NCI-H1105 (cell line): Measurements from ENCODE around the gene BRINP3.
A peak's percentile ranks its signal among the peaks of the same experiment; 100 is the strongest.
"Not testable (repeated sequence)": the region's sequence is repeated elsewhere in the genome, so short reads cannot be mapped to it uniquely, and the experiment has no call there.

Source experiments
- DNase-seq: peaks from one replicate; lab custom pipeline; 2025; lab: John Stamatoyannopoulos, UW

The BRINP3 gene

DNA sequence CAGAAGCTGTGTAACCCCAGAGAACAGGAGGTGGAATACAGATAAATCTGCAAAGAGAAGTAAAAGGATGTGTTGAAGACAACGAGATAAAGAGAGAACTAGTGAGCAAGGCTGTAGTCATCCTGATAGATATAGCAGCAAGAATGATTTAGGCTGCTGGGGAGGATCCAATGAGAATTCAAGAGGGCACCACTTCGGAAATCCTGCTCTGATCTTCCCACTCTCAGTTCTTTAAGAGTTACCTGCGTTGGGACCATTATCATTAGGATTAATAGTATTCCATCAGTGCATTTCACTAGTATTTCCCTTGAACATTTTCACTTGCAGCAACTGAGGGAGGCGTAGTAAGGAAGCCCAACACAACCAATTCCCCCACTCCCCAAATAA, at the start of gene BRINP3:
TSS of gene BRINP3 (minus strand) at position 103 of the 387 bp plus-strand sequence.
- no peak for DNase-seq

DNA sequence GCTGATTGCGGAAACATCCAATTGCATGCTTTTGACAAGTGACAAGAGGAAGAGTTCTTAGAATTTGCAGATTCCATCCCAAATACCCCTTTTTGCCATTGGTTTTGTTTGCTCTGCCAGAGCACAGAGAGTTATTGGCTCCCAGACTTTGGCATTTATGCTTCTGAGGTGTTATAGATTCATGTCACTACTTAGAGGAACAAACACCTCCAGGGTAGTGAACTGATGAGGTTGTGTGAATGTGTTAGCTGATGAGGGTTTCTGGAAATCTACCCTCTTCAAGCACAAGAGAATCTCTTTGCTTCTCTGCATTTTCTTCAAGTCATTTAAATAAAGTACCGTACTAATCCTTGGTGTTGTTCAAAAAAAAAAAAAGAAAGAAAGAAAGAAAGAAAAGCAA, 33.9 kb upstream of the BRINP3 start:
- no peak for DNase-seq

GRCh38 chr1:190507357-190507756, 29.7 kb upstream of the BRINP3 start:
- DNase-seq: no peak

DNA sequence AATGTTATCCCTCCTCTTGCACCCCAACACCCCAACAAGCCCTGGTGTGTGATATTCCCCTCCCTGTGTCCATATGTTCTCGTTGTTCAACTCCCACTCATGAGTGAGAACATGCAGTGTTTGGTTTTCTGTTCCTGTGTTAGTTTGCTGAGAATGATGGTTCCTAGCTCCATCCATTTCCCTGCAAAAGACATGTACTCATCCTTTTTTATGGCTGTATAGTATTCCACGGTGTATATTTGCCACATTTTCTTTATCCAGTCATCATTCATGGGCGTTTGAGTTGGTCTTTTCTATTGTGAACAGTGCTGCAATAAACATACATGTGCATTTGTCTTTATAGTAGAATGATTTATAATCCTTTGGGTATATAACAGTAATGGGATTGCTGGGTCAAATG, 26.9 kb upstream of the BRINP3 start:
- not testable (repeated sequence) for DNase-seq

DNA sequence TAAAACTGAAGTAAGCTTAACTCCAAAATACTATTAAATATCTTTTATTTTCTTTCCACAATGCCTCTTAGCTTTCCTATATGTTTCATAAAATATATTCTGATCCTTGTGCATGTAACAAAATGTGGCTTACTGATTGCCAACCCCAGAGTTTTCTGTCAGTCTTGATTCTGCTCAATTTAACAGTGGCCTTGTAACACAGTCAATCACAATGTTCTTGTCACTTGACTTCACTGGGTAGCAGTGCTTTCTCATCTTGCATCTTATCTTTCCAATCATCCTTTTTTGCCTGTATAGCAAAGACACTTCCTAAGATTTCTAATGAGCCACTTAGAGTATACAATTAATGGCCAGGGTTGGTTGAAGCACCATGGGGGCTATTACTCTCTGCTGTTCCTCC, 19.9 kb upstream of the BRINP3 start:
- DNase-seq: no peak

- no peak for DNase-seq
Observed at GRCh38 chr1:190494451-190494850, 16.8 kb upstream of the BRINP3 start.

GRCh38 chr1:190491404-190491803, 13.7 kb upstream of the BRINP3 start:
- no peak for DNase-seq

GRCh38 chr1:190484045-190484444, 6.4 kb upstream of the BRINP3 start:
- DNase-seq: no peak

GRCh38 chr1:190480231-190480630, 2.6 kb upstream of the BRINP3 start:
- DNase-seq: no peak

DNA sequence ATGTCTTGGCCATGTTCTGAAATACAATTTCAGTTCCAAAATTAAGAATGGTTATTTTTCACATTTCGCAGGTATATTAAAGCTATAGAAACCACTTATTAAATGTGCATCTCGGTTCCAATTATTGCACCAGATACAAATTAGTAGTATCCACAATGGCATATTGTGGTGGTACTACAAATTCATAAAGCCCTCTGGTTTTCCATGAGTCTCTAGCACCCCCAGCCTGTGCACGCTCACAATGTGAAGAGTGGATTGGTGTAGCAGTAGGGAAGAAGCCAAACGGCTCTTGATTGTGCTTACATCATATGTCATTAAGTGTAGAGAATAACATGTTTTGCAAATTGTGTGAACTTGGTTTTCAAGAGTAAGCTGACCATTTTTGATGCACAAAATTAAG, 1.9 kb upstream of the BRINP3 start:
- DNase-seq: peak; percentile 6

DNA sequence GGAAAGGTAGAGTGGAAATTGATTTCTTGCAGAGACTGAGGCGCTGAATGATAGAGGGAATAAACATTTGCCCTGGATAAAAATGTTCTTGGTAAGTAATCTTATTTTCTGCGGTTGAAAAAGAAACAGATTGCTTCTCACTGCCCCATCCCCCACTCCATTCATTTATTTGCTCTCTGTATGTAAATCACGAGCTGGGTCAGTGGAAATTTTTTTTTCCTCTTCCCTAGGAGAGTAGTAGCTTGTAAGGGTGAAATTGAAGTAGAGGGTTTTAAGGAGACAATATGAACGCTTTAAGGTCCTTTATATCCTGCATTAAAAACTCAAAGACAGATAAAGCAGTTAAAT, 1.4 kb upstream of the BRINP3 start:
- DNase-seq: peak; percentile 12

DNA sequence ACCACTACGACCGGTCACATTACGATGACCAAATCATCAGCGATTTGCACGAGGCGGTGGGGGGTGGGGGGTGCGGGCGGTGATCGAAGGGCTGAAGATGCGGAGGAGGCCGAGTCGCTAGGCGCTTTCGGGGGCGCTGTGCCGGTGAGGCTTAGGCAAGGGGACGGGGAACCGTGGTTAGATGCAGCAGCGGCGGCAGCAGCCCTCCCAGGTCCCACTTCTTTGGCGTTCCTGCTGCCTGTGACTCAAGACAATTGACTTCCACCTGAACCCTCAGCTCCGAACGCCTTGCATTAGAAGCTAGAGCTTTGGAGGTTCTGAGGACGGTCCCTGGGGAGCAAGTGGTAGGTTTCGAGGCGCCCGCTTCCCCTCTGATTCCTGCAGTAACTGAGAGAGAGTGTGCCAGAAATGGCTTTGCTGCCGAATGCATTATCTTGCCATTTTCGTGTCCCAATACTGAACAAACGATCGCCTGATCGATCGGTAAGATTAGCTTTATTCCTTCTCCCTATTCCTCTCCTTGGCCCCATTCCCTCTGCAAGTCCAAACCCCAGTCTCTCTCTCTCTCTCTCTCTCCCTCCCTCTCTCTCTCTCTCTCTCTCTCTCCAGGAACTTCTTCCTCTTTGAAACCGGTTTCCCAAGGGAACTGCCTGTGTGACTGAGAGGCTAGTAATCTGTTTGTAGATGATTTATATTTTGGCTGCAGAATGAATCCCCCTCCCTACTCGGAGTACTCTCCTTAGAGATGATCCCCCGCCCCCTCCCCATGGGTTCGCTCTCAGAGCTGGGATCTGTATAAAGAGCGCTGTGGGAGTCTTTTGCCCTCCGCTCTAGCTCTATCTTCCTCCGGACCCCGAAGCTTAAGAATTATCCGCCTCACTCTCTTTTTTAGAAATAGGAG, 735 bp upstream of the BRINP3 start:
- peak; percentile 62 for DNase-seq

- no peak for DNase-seq
Observed at GRCh38 chr1:190476806-190477205, 858 bp downstream of the BRINP3 start.

GRCh38 chr1:190476321-190476720, 1.3 kb downstream of the BRINP3 start:
- DNase-seq: no peak

DNA sequence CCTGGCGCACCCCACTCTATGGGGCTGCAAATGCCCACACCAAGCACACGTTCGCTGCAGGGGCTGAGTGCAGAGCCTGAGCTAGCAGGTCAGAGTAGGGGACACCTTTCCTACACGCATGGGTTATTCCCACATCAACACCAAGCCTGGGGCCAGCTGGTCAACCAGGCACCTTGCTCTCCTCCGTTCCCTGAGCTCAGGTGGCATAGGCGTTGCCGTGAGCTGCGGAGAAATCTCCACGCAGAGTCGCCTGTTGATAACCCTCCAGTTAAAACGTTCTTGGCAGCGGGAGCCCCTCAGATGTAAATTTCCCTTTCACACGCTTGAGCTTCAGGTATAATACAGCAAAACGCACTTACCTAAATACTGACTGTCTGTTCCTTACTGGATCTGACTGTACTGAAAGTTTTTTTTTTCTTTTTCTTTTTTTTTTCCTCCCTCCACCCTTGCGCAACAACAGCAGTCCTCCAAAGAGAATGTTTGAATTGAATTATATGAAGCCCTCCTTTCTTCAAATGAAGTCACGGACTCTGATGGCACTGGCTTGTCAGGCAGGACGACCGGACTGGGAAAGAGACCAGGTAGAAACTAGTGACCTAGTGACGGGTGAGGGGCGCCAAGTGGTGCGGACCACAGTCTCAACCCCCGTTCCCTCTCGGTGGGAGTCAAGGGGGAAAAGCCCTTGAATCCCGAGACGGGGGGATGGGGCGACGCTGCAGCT, 2.1 kb downstream of the BRINP3 start:
- no peak for DNase-seq

- DNase-seq: no peak
Observed at GRCh38 chr1:190474650-190475211, 2.9 kb downstream of the BRINP3 start.

GRCh38 chr1:190474010-190474409, 3.7 kb downstream of the BRINP3 start:
- DNase-seq: no peak

DNA sequence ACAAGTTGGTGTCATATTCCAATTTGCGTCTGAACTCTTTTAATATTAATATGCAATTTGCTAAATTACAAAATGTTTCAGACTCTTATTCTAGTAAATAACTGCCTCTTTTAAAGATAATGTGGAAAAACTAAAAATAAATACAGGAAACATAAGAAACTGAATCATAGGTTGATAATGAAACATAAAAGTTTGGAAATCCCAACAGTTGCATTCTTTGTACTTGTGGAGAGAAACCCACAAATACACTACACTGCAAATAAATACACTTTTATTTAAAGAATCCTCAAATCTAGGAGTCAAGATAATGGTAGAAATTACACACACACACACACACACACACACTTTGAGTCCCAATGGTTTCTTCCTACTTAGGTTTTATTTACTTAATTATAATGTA, 5.2 kb downstream of the BRINP3 start:
- DNase-seq: no peak

- DNase-seq: no peak
Observed at GRCh38 chr1:190472042-190472441, 5.6 kb downstream of the BRINP3 start.

DNA sequence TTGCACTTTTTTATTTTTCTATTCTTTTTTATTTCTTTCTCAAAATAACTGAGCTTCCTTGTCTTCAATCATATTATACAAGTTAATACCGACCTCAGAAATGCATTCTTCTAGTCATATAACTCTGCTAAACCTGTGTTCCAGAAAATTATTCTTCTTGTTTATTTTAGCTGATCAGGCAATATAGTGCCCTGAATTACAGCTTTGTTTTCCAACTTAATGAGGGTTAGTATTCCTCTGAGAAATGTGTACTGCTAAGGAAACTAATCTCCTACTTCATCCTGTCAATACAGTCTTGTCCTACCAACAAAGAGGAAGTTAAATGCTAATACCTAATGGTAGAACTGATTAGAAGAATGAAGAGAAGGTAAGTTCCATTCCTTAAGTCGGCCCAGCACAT, 13.0 kb downstream of the BRINP3 start:
- no peak for DNase-seq

- DNase-seq: no peak
Observed at GRCh38 chr1:190456129-190456528, 21.5 kb downstream of the BRINP3 start.

DNA sequence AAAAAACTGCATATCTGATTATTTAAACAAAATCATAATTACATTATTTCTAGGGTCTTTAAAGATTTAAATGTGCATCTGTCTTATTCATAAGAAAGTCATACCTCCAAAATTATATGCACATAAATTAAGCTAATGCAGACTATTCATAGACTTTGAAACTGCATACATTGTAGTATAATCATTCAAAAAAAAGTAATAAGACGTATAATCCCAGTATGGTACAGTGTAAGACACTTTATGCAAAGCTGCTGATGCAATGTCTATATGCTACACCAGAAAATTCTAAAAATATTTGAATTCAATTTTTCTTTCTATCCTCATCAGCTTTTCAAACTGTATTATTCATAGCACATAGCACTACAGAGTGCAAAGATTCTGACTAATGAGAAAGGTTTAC, 22.0 kb downstream of the BRINP3 start:
- DNase-seq: no peak

DNA sequence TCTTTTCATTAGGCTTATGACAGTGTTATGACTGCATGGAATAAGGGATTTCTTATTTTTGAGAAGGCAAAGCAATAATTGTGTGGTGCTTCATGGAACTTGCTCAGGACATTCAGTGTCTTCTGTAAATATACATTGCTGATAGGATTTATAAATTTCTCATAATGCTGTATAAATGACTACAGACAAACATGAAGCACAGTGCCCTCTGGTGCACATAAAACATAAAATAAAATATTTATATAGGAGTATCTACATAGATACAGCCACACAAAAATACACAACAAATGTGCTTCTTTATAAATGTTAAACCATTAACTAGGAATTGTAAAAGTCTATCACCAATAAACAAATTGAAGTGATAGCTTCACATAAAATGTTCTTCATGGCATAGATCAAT, 24.1 kb downstream of the BRINP3 start:
- no peak for DNase-seq
